Liver (tissue), 9 donors: Measurements from ENCODE around the gene ARHGAP4. TPM values are rescaled to one million over a fixed set of nuclear protein-coding genes. Genes with fewer than 3 reads are reported as not detected.

ENCODE experiments used
- DNase-seq: peaks from one replicate; pipeline ENCODE4 v3.0.0-alpha.2; 2017; ENCODE audit warnings: low spot score
- H3K27ac ChIP-seq, 2 donors: one replicate each; pipeline ENCODE4 v1.7.0; 2013; ENCODE audit warnings: inconsistent platforms in 2 of 2, low read length in 2 of 2, control low read depth in 1 of 2, low read depth in 1 of 2, mild to moderate bottlenecking in 1 of 2
- H3K27me3 ChIP-seq, 4 donors: one replicate each; pipeline versions ENCODE4 v1.6.1 to v1.7.0; 2013; ENCODE audit warnings: low read length in 3 of 4, inconsistent platforms in 1 of 4, mild to moderate bottlenecking in 1 of 4, moderate library complexity in 1 of 4; ENCODE audit not compliant: control insufficient read depth in 4 of 4, insufficient read depth in 4 of 4
- H3K36me3 ChIP-seq, 4 donors: one replicate each; pipeline versions ENCODE4 v1.6.1 to v1.7.0; 2013; ENCODE audit warnings: low read length in 3 of 4, mild to moderate bottlenecking in 3 of 4, low read depth in 1 of 4, moderate library complexity in 1 of 4; ENCODE audit not compliant: control insufficient read depth in 4 of 4, insufficient read depth in 3 of 4
- H3K4me1 ChIP-seq, 4 donors: one replicate each; pipeline versions ENCODE4 v1.6.1 to v1.7.0; 2013; ENCODE audit warnings: low read length in 3 of 4, mild to moderate bottlenecking in 3 of 4, moderate library complexity in 1 of 4; ENCODE audit not compliant: control insufficient read depth in 4 of 4, insufficient read depth in 4 of 4
- H3K4me3 ChIP-seq, 3 donors: one replicate each; pipeline versions ENCODE4 v1.6.1 to v1.7.0; 2013; ENCODE audit warnings: low read length in 3 of 3, control low read depth in 1 of 3, low read depth in 1 of 3, mild to moderate bottlenecking in 1 of 3
- H3K9ac ChIP-seq, 2 donors: one replicate each; pipeline ENCODE4 v1.7.0; 2013; ENCODE audit warnings: low read length in 2 of 2, mild to moderate bottlenecking in 2 of 2, moderate library complexity in 2 of 2, control low read depth in 1 of 2, low read depth in 1 of 2
- H3K9me3 ChIP-seq, 4 donors: one replicate each; pipeline versions ENCODE4 v1.6.1 to v1.7.0; 2013; ENCODE audit warnings: low read length in 3 of 4; ENCODE audit not compliant: control insufficient read depth in 4 of 4
- ATF3 ChIP-seq: IDR thresholded peaks from 2 replicates; pipeline ENCODE4 v1.6.1; 2016; ENCODE audit warnings: antibody characterized with exemption
- CTCF ChIP-seq: fragments of 150-350 bp; IDR thresholded peaks from 2 replicates; pipeline ENCODE4 v1.5.1; 2017; ENCODE audit warnings: improper control_type of control experiment, low read depth, low read length; ENCODE audit not compliant: missing input control
- EGR1 ChIP-seq, 2 donors: IDR thresholded peaks; 2 replicates each; pipeline ENCODE4 v1.6.1; 2016 to 2018; ENCODE audit warnings: antibody characterized with exemption in 2 of 2, low read depth in 2 of 2
- FOXA1 ChIP-seq: IDR thresholded peaks from 2 replicates; pipeline ENCODE4 v1.6.1; 2016; ENCODE audit warnings: antibody characterized with exemption
- FOXA2 ChIP-seq: IDR thresholded peaks from 2 replicates; pipeline ENCODE4 v1.6.1; 2016; ENCODE audit warnings: antibody characterized with exemption
- HNF4A ChIP-seq, 2 donors: conservative IDR thresholded peaks; 2 replicates each; pipeline ENCODE4 v1.6.1; 2016; ENCODE audit warnings: antibody characterized with exemption in 2 of 2, mild to moderate bottlenecking in 2 of 2
- JUND ChIP-seq, 2 donors: IDR thresholded peaks; 2 replicates each; pipeline ENCODE4 v1.6.1; 2016; ENCODE audit warnings: antibody characterized with exemption in 2 of 2
- MAX ChIP-seq: IDR thresholded peaks from 2 replicates; pipeline ENCODE4 v1.6.1; 2016; ENCODE audit warnings: antibody characterized with exemption
- NR2F2 ChIP-seq: IDR thresholded peaks from 2 replicates; pipeline ENCODE4 v1.6.1; 2016; ENCODE audit warnings: antibody characterized with exemption
- RAD21 ChIP-seq, 2 donors: IDR thresholded peaks; 2 replicates each; pipeline ENCODE4 v1.6.1; 2016; ENCODE audit warnings: antibody characterized with exemption in 2 of 2, mild to moderate bottlenecking in 2 of 2
- REST ChIP-seq: IDR thresholded peaks from 2 replicates; pipeline ENCODE4 v1.6.1; 2016; ENCODE audit warnings: antibody characterized with exemption, mild to moderate bottlenecking
- RXRA ChIP-seq, 2 donors: IDR thresholded peaks; 2 replicates each; pipeline ENCODE4 v1.6.1; 2017 to 2018; ENCODE audit warnings: antibody characterized with exemption in 2 of 2, mild to moderate bottlenecking in 1 of 2
- SP1 ChIP-seq: IDR thresholded peaks from 2 replicates; pipeline ENCODE4 v1.6.1; 2018; ENCODE audit warnings: antibody characterized with exemption, mild to moderate bottlenecking
- TAF1 ChIP-seq: conservative IDR thresholded peaks from 2 replicates; pipeline ENCODE4 v1.6.1; 2016; ENCODE audit warnings: antibody characterized with exemption, mild to moderate bottlenecking
- YY1 ChIP-seq: IDR thresholded peaks from 2 replicates; pipeline ENCODE4 v1.6.1; 2016; ENCODE audit warnings: antibody characterized with exemption, mild to moderate bottlenecking
- ZBTB33 ChIP-seq: IDR thresholded peaks from 2 replicates; pipeline ENCODE4 v1.6.1; 2016; ENCODE audit warnings: antibody characterized with exemption
- WGBS: extraction: QIAGEN DNeasy Blood & Tissue Kit; methylation state at CpG from one replicate; pipeline ENCODE4 v1.1.7; 2013; 5-methylcytosine and 5-hydroxymethylcytosine counted together
- polyA plus RNA-seq, 2 donors: library from polyadenylated mRNA; stranded (reverse) in 1 of 2; unstranded in 1 of 2; fragments of 200-250 nt in 1 of 2; fragments of >200 nt in 1 of 2; fragmentation: Nextera tagmentation in 1 of 2; extraction: Ambion mirVana in 1 of 2; gene quantifications; one replicate each; pipeline versions ENCODE4 v1.2.1 to v1.2.3, GENCODE V29; 2013 to 2015
- total RNA-seq, 2 donors: library from RNA; depleted of rRNA; stranded (reverse); fragments of >200 nt; gene quantifications; one replicate each; pipeline ENCODE4 v1.2.3, GENCODE V29; 2014
- donor health status: healthy.
- donor health status: healthy.
- donor health status: healthy.
- donor health status: healthy.
- donor health status: healthy.

Gene ARHGAP4
- total and polyA plus RNA-seq, 4 donors: 3.3 to 28.1 (median 10.2) TPM

- no peak for DNase-seq
- WGBS: 22% methylated on average over 6 of the region's 6 CpGs
- TF ChIP-seq JUND (IDR thresholded peaks at IDR 0.05) (no peak), ZBTB33 (no peak), ATF3 (no peak), NR2F2 (no peak), RAD21 (IDR thresholded peaks at IDR 0.05) (no peak), SP1 (no peak), HNF4A (conservative IDR thresholded peaks at IDR 0.05) (no peak), FOXA2 (no peak), FOXA1 (no peak), MAX (no peak), CTCF (no peak), REST (no peak), TAF1 (no peak), EGR1 (IDR thresholded peaks at IDR 0.05; ENCODE audit: low read depth in 2 of 2) (no peak)
- H3K27ac ChIP-seq: no peak overlapping the region
- H3K36me3 ChIP-seq: no peaks in the 10 kb centered on the region
- H3K4me3 ChIP-seq: no peak overlapping the region
- H3K27me3 ChIP-seq: peaks cover 0 to 4% (median 0%) of the 10 kb centered on the region in 4 donors
- no peaks in the 10 kb centered on the region for H3K4me1 ChIP-seq
- no peaks in the 10 kb centered on the region for H3K9me3 ChIP-seq
- no peak overlapping the region for H3K9ac ChIP-seq
These were observed 54.6 kb downstream of the ARHGAP4 start for GRCh38 chrX:153871451-153871850.

GRCh38 chrX:153870791-153871360 is 55.2 kb downstream of the ARHGAP4 start:
- Histone ChIP-seq H3K27ac (no peak overlapping the region), H3K4me3 (no peak overlapping the region), H3K9ac (no peak overlapping the region), H3K9me3 (no peaks in the 10 kb centered on the region), H3K4me1 (no peaks in the 10 kb centered on the region), H3K36me3 (no peaks in the 10 kb centered on the region), H3K27me3 (no peaks in the 10 kb centered on the region)
- TF ChIP-seq RAD21 (IDR thresholded peaks at IDR 0.05) (no peak), ZBTB33 (no peak), RXRA (IDR thresholded peaks at IDR 0.05) (no peak), CTCF (no peak), ATF3 (no peak), EGR1 (IDR thresholded peaks at IDR 0.05; ENCODE audit: low read depth in 2 of 2) (no peak), SP1 (no peak), NR2F2 (no peak), YY1 (no peak), TAF1 (no peak)
- WGBS: 56% methylated on average over 21 of the region's 21 CpGs
- no peak for DNase-seq
